Measurements from ENCODE around the gene IFT80. TPM values are rescaled to one million over a fixed set of nuclear protein-coding genes. Genes with fewer than 3 reads are reported as not detected.

Gene IFT80
- total and polyA plus RNA-seq, 9 of the 15 experiments (the other 6 are each of a cell fraction or from before 2014, with no cell fraction given): 6.7 to 21.1 (median 16.4) TPM

DNA sequence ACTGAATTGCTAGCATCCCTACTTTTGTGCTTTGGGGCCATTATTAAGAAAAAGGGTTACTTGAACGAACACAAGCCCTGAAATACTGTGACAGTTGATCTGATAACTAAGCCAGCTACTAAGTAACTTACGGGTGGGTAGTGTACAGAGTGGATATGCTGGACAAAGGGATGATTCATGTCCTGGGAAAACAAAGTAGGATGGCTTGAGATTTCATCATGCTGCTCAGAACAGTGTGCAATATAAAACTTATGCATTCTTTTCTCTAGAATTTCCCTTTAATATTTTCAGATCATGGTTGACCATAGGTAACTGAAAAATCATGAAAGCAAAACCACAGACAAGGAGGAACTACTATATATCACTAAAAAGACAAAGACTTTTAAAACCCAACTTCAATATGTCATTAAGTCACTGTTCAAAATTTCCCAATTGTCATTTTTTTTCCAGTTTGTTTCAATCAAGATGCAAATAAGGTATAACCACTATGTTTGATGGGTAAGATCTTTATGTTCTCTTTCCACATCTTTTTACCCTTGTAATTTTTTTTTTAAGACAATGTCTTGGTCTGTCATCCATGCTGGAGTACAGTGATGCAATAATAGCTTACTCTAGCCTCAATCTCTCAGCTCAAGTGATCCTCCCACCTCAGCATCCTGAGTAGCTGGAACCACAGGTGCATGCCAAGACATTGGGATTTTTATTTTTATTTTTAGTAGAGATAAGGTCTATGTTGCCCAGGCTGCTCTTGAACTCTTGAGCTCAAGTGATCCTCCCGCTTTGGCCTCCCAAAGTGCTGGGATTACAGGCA lies 67.7 kb downstream of the IFT80 start (continued):
- TF ChIP-seq ZNF707 (CRISPR knock-in tag; conservative IDR thresholded peaks at IDR 0.05): no peak
- TF ChIP-seq MAX (CRISPR knock-in tag; IDR thresholded peaks at IDR 0.05): no peak
- peak; percentile 72 for TF ChIP-seq DDX20 (tag; IDR thresholded peaks at IDR 0.05; ENCODE audit: low read depth)
- no peak; the same call in 1 of the 2 replicates for TF ChIP-seq ZNF175 (CRISPR knock-in tag; IDR thresholded peaks at IDR 0.05; ENCODE audit: low read depth)
- TF ChIP-seq ETV6 (IDR thresholded peaks at IDR 0.05; ENCODE audit: borderline replicate concordance in 1 of 2, low read depth in 2 of 2, low read length in 1 of 2): no peak
- no peak for TF ChIP-seq ETV6 (CRISPR knock-in tag; IDR thresholded peaks at IDR 0.05; ENCODE audit: borderline replicate concordance)
- no peak for TF ChIP-seq EZH2 (IDR thresholded peaks at IDR 0.05; ENCODE audit: borderline replicate concordance, low read depth, low read length)
- 0 out of 2 replicates have a peak, but pooled peaks have one; percentile 8 for TF ChIP-seq TAL1 (IDR thresholded peaks at IDR 0.05)
- TF ChIP-seq, protein P1, sequence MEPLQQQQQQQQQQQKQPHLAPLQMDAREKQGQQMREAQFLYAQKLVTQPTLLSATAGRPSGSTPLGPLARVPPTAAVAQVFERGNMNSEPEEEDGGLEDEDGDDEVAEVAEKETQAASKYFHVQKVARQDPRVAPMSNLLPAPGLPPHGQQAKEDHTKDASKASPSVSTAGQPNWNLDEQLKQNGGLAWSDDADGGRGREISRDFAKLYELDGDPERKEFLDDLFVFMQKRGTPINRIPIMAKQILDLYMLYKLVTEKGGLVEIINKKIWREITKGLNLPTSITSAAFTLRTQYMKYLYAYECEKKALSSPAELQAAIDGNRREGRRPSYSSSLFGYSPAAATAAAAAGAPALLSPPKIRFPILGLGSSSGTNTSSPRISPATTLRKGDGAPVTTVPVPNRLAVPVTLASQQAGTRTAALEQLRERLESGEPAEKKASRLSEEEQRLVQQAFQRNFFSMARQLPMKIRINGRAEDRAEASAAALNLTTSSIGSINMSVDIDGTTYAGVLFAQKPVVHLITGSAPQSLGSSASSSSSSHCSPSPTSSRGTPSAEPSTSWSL (CRISPR knock-in tag; IDR thresholded peaks at IDR 0.05; ENCODE audit: borderline replicate concordance): no peak
- TF ChIP-seq, protein P2, sequence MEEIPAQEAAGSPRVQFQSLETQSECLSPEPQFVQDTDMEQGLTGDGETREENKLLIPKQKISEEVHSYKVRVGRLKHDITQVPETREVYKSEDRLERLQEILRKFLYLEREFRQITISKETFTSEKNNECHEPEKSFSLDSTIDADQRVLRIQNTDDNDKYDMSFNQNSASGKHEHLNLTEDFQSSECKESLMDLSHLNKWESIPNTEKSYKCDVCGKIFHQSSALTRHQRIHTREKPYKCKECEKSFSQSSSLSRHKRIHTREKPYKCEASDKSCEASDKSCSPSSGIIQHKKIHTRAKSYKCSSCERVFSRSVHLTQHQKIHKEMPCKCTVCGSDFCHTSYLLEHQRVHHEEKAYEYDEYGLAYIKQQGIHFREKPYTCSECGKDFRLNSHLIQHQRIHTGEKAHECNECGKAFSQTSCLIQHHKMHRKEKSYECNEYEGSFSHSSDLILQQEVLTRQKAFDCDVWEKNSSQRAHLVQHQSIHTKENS (CRISPR knock-in tag; IDR thresholded peaks at IDR 0.05): no peak
- no peak for TF ChIP-seq NFYB (IDR thresholded peaks at IDR 0.05; ENCODE audit: extremely low read depth, insufficient read length)
- TF ChIP-seq ZNF764 (CRISPR knock-in tag; IDR thresholded peaks at IDR 0.05; ENCODE audit: low read depth): no peak
- TF ChIP-seq BCL6 (CRISPR knock-in tag; IDR thresholded peaks at IDR 0.05): no peak
- no peak for TF ChIP-seq CBX3 (IDR thresholded peaks at IDR 0.05; ENCODE audit: borderline replicate concordance in 1 of 2, low read length in 2 of 2)
- no peak for TF ChIP-seq ZBTB26 (CRISPR knock-in tag; IDR thresholded peaks at IDR 0.05)
- TF ChIP-seq NFIX (CRISPR knock-in tag; IDR thresholded peaks at IDR 0.05; ENCODE audit: low read depth): no peak
- peak; percentile 97 for TF ChIP-seq SOX6 (IDR thresholded peaks at IDR 0.05)
- TF ChIP-seq ZNF445 (CRISPR knock-in tag; IDR thresholded peaks at IDR 0.05; ENCODE audit: low read depth): no peak
- TF ChIP-seq DMBX1 (CRISPR knock-in tag; IDR thresholded peaks at IDR 0.05; ENCODE audit: borderline replicate concordance): peak; percentile 78; the same call in 1 of the 2 replicates
- no peak for TF ChIP-seq ZNF398 (CRISPR knock-in tag; IDR thresholded peaks at IDR 0.05)
- no peak for TF ChIP-seq ZBTB8A (IDR thresholded peaks at IDR 0.05; ENCODE audit: partially characterized antibody)
- TF ChIP-seq CREBBP (IDR thresholded peaks at IDR 0.05; ENCODE audit: low read depth, low read length): no peak

Data from K562 (cell line).